Gastrocnemius medialis (tissue), 4 donors: ENCODE results near the gene NIT1.

Experiments
- CTCF ChIP-seq, 5 experiments: fragments of 450-650 bp in 3 of 5; fragments of 200-600 bp in 2 of 5; sonication (generic) in 2 of 5; IDR thresholded peaks in 4 of 5; conservative IDR thresholded peaks in 1 of 5; 1 replicate in 4 of 5; 2 replicates in 1 of 5; pipeline ENCODE4 v1.5.1; 2016 to 2019; ENCODE audit warnings: antibody characterized with exemption in 5 of 5, mild to moderate bottlenecking in 3 of 5, moderate library complexity in 3 of 5
- POLR2A ChIP-seq, 2 donors: fragments of 450-650 bp; IDR thresholded peaks; one replicate each; pipeline ENCODE4 v1.6.1; 2017; ENCODE audit warnings: antibody characterized with exemption in 2 of 2, mild to moderate bottlenecking in 2 of 2, moderate library complexity in 2 of 2

GRCh38 chr1:161081519-161081918, 36.4 kb upstream of the NIT1 start:
- no peak for TF ChIP-seq CTCF (IDR thresholded peaks at IDR 0.05 in 4 of 5, conservative IDR thresholded peaks at IDR 0.05 in 1 of 5)
- no peak for TF ChIP-seq POLR2A (IDR thresholded peaks at IDR 0.05)
